NB4 (cell line): ENCODE data around the gene BCAT1.

ENCODE experiments used
- DNase-seq: peaks from one replicate; pipeline ENCODE4 v3.0.0; 2010; ENCODE audit warnings: low read depth
- H3K4me3 ChIP-seq: one replicate; pipeline ENCODE4 v1.5.1; 2011; ENCODE audit warnings: mild to moderate bottlenecking, low read depth, low read length, moderate library complexity
- CTCF ChIP-seq: IDR thresholded peaks from one replicate; pipeline ENCODE4 v1.5.1; 2012; ENCODE audit warnings: low read depth, low read length
- MAX ChIP-seq: IDR thresholded peaks from 2 replicates; pipeline ENCODE4 v1.6.1; 2011; ENCODE audit warnings: low read depth, low read length
- MYC ChIP-seq: IDR thresholded peaks from 2 replicates; pipeline ENCODE4 v1.6.1; 2011; ENCODE audit warnings: low read depth, low read length
- POLR2A ChIP-seq: IDR thresholded peaks from 2 replicates; pipeline ENCODE4 v1.6.1; 2011; ENCODE audit warnings: mild to moderate bottlenecking; ENCODE audit not compliant: insufficient read length; ENCODE audit errors: extremely low read depth

The BCAT1 gene

GRCh38 chr12:24955389-24955788 lies 6.5 kb upstream of the BCAT1 start:
- TF ChIP-seq CTCF (no peak), POLR2A (no peak), MYC (no peak), MAX (no peak)
- H3K4me3 ChIP-seq: no peak overlapping the region
- peak; percentile 40 for DNase-seq

GRCh38 chr12:24954261-24954660 lies 5.4 kb upstream of the BCAT1 start:
- no peak for DNase-seq
- no peak for TF ChIP-seq CTCF
- no peak overlapping the region for H3K4me3 ChIP-seq

- no peak overlapping the region for H3K4me3 ChIP-seq
- TF ChIP-seq CTCF (no peak), MAX (no peak), POLR2A (no peak), MYC (no peak)
- no peak for DNase-seq
Measured at GRCh38 chr12:24952389-24952788, 3.5 kb upstream of the BCAT1 start.

GRCh38 chr12:24950231-24950834 lies 1.4 kb upstream of the BCAT1 start:
- no peak for DNase-seq
- TF ChIP-seq MYC (no peak), POLR2A (no peak), MAX (no peak), CTCF (no peak)

GRCh38 chr12:24948420-24948756 lies 513 bp downstream of the BCAT1 start:
- peak overlapping the region; percentile 91 for H3K4me3 ChIP-seq
- peak; percentile 76 for DNase-seq
- TF ChIP-seq CTCF (no peak), MYC (no peak; the same call in none of the 2 replicates), POLR2A (no peak), MAX (no peak)

More at GRCh38 chr12:24950231-24950834, 1.4 kb upstream of the BCAT1 start:
- no peak overlapping the region for H3K4me3 ChIP-seq

- TF ChIP-seq MYC (no peak; the same call in 1 of the 2 replicates), MAX (no peak), POLR2A (no peak), CTCF (no peak)
- H3K4me3 ChIP-seq: peak overlapping the region; percentile 91
- DNase-seq: peak; percentile 52
Measured at GRCh38 chr12:24947541-24948419, 1.1 kb downstream of the BCAT1 start.
